Femur (tissue), 1 donor: ENCODE results near the gene TPST1.

Experiments used
- DNase-seq: peaks from one replicate; pipeline ENCODE4 v3.0.0-alpha.2; 2017

Gene TPST1

GRCh38 chr7:66239467-66239856, 34.3 kb downstream of the TPST1 start:
- DNase-seq: no peak

- DNase-seq: no peak
Observed at GRCh38 chr7:66245008-66245407, 39.9 kb downstream of the TPST1 start.

- DNase-seq: no peak
Observed at GRCh38 chr7:66246554-66247171, 41.5 kb downstream of the TPST1 start.

- DNase-seq: no peak
Observed at GRCh38 chr7:66247380-66248078, 42.4 kb downstream of the TPST1 start.

- DNase-seq: no peak
Observed at GRCh38 chr7:66250711-66251110, 45.6 kb downstream of the TPST1 start.

GRCh38 chr7:66255534-66256100, 50.5 kb downstream of the TPST1 start:
- no peak for DNase-seq

GRCh38 chr7:66256281-66256680, 51.1 kb downstream of the TPST1 start:
- no peak for DNase-seq

- no peak for DNase-seq
Observed at GRCh38 chr7:66257481-66257880, 52.3 kb downstream of the TPST1 start.

- peak; percentile 24 for DNase-seq
Observed at GRCh38 chr7:66258409-66258808, 53.3 kb downstream of the TPST1 start.

GRCh38 chr7:66261941-66262340, 56.8 kb downstream of the TPST1 start:
- DNase-seq: no peak

GRCh38 chr7:66263936-66264335, 58.8 kb downstream of the TPST1 start:
- DNase-seq: no peak

- DNase-seq: no peak
Observed at GRCh38 chr7:66265566-66265965, 60.4 kb downstream of the TPST1 start.

- peak; percentile 23 for DNase-seq
Observed at GRCh38 chr7:66267249-66267648, 62.1 kb downstream of the TPST1 start.

GRCh38 chr7:66269978-66270377, 64.8 kb downstream of the TPST1 start:
- no peak for DNase-seq

- no peak for DNase-seq
Observed at GRCh38 chr7:66272321-66272720, 67.2 kb downstream of the TPST1 start.

GRCh38 chr7:66276363-66276762, 71.2 kb downstream of the TPST1 start:
- no peak for DNase-seq

GRCh38 chr7:66277492-66277891, 72.4 kb downstream of the TPST1 start:
- DNase-seq: no peak

GRCh38 chr7:66279912-66280311, 74.8 kb downstream of the TPST1 start:
- DNase-seq: no peak

- DNase-seq: peak; percentile 79
Observed at GRCh38 chr7:66281678-66282590, 76.8 kb downstream of the TPST1 start.

GRCh38 chr7:66282591-66282935, 77.4 kb downstream of the TPST1 start:
- no peak for DNase-seq

- no peak for DNase-seq
Observed at GRCh38 chr7:66283003-66283920, 78.1 kb downstream of the TPST1 start.

GRCh38 chr7:66296001-66296521, 90.9 kb downstream of the TPST1 start:
- no peak for DNase-seq
